GM21717 (cell line): Measurements from ENCODE around the gene CPNE9.

Source experiments
- ATAC-seq: cut with Tn5 transposase; IDR thresholded peaks from one replicate; pipeline ENCODE4 v1.9.1; 2021; ENCODE audit warnings: mild to moderate bottlenecking, moderate library complexity; ENCODE audit not compliant: unreplicated experiment

CPNE9 gene, protein sequence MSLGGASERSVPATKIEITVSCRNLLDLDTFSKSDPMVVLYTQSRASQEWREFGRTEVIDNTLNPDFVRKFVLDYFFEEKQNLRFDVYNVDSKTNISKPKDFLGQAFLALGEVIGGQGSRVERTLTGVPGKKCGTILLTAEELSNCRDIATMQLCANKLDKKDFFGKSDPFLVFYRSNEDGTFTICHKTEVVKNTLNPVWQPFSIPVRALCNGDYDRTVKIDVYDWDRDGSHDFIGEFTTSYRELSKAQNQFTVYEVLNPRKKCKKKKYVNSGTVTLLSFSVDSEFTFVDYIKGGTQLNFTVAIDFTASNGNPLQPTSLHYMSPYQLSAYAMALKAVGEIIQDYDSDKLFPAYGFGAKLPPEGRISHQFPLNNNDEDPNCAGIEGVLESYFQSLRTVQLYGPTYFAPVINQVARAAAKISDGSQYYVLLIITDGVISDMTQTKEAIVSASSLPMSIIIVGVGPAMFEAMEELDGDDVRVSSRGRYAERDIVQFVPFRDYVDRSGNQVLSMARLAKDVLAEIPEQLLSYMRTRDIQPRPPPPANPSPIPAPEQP

DNA sequence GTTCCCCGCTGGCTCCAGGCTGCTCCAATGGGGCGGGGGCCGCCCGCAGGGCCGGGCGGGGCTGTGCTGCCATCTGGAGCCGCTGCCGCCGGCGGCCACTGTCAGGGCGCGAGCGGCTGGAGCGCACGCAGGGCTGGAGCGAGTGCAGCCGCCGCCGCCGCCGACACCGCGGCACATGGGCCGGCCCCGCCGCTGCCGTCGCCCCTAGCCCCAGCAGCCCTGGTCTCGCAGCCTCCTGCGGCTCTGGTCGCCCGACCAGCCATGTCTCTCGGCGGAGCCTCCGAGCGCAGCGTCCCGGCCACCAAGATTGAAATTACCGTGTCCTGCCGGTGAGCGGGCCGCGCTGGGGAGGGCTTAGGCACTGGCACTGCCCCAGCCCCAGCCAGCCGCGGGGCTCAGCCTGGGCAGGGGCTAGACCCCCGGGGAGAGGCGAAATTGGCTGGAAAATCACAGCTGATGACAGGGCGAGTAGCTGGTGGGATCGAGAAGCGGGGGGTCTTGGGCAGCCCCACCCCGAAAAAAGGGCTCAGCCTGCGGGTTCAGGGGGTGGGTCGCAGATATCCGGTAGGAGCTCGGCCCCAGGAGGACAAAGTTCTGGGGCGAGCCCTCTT, at the start of gene CPNE9:
CPNE9 (plus strand) TSS at position 98 of the 611 bp plus-strand sequence; CDS start at position 262, 164 bp downstream.
- ATAC-seq = no peak

DNA sequence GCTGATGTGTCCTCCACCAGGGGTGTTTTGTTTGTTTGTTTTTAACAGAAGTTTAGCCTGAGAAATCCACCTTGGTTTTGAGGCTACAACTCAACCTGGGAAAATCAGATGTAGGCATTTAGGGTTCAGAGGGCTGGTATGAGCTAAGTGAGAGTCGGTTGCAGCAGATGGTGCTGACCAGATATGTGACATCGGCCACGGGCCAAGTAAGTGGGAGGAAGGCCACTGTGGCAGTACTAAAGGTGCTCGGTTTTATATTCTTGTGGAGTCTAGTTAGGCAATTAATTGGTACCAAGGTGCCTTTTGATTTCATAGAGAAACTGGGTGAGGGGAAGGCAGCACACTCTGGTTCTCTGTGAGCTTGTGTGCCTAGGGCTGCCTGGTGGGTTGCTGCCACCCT, 43.8 kb upstream of the CPNE9 start:
- ATAC-seq = no peak

DNA sequence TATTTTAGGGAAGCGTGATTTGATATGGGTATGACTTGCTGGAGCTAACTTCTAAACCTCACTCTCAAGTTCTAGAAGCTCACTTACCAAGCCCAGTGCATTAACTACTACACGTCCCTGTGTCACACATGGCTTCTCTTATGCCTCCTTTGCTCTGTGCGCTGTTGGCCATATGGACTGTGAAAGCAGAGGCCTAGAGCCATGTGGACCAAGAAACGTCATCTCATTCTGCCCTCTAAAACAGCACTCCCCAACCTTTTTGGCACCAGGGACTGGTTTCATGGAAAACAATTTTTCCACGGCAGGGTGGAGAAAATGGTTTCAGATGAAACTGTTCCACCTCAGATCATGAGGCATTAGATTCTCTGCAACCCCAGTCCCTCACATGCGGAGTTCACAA, 42.7 kb upstream of the CPNE9 start:
- no peak for ATAC-seq

DNA sequence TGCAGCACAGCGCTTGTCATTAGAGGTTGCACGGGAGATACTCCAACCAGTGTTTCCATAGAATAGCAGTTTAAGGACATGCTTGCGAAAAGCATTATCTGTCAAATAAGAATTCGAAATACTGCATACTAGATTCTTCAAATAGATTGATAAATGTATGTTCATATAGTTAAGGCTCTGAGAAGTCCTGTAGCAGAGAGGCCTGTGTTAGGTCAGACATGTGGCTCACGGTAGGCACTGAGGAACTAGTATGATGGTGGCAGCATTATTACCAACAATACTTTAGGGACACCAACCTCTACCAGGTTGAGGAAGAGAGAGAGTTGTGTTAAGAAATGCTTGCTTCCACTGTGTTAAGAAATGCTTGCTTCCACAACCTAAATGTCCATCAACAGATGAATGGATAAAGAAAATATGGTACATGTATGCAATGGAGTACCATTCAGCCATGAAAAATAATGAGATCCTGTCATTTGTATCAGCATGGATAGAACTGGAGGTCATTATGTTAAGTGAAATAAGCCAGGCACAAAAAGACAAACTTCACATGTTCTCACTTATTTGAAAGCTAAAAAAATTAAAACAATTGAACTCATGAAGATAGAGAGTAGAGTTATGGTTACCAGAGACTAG, 39.4 kb upstream of the CPNE9 start:
- no peak for ATAC-seq

DNA sequence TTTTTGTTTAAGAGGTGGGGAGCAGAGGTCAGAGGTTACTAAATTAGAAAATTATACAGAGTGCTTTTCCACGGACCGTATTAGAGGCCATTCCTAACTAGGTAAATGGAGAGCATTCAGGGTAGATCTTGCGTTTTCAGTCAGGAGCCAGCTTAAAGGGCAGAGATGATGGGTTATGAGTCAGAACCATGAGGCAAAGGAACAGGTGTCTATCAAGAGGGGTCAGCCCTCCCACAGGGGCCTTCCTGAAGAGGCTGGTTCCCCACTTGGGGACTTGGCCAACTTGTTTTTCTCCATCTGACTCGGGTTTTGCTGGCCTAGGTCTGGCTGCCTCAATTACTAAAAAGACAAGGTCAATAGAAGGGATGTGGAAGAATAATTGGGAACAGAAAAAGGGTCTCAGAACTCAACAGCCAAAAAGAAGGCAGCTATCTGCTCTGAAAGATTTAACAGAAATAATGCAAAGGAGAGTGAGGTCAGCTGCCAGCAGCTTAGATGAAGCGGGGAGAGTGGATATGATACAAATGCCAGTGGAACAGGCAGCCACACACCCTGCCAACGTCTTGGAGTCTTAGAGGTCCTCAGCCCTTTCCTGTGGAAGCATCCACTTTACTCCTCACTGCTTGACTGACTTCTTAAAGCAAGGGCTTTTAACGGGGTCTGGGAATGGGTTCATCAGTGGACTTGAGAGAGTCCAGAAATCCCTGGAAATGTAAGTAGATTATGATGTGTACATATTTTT, 36.8 kb upstream of the CPNE9 start:
- ATAC-seq = no peak

DNA sequence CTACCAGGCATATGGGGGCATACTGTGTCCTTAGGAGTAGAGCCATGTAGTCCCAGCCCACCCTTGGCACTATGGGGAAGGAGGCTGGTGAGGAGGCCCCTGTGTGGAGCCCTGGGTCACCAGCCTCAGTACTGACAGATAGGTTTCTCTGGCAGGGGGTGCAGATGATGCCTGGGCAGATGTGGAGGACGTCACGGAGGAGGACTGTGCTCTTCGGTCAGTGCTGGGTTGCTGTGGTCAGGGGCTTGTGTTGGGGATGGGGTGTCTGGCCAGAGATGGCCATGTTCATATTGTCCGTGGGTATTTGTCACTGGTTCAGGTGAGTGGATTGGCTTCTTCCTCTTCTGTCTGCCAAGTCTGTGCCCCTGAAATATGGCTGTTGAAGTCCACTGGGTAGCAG, 34.4 kb upstream of the CPNE9 start:
- ATAC-seq = no peak

DNA sequence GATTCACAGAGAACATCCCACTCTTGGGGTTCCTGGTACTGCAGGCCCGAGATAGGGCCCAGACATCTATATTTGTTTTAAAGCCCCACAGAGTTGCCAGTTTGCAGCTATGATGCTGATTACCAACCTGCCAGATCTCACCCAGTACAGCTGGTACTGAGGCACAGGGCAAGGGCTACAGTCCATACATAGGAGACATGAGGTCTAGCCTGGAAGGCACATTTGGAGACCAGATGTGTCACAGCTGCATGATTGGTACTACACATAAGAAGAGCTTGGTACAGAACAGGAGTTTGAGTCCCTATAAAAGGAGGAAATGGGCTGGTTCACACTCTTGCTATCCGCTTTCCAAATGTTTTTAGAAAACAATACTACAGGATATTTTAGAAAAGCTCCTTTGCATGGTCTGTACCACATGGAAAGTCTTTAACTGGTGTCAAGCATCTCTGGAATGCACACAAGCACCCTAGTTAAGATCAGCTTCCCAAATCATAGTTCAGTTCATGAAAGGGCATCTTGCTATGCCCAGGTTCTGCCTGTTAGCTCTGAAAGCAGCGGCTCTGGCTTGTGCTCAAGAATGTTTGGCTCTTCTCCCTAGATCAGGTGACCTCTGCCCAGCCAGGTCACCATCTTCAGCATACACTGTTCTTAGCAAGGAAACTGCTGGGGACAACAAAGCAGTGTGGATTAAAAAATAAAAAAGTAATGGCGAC, 33.8 kb upstream of the CPNE9 start:
- no peak for ATAC-seq

DNA sequence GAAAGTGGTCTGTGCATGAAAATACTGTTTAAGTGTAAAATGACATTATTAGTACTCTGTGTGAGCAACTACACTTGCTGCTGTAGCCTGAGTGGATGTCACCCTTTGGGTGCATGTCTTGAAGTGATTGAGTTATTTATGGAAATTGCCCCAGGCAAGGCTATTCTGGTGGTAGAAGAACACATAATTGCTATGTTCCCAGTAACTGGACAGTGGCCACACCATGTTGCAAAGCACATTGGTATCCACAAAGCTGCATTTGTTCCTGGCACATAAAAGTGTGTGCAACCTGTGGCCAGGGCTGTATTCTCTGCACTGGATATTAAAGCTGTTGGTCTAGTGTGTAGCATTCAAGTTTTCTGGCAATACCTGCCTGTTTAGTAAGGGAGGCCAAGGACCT, 30.6 kb upstream of the CPNE9 start:
- no peak for ATAC-seq

DNA sequence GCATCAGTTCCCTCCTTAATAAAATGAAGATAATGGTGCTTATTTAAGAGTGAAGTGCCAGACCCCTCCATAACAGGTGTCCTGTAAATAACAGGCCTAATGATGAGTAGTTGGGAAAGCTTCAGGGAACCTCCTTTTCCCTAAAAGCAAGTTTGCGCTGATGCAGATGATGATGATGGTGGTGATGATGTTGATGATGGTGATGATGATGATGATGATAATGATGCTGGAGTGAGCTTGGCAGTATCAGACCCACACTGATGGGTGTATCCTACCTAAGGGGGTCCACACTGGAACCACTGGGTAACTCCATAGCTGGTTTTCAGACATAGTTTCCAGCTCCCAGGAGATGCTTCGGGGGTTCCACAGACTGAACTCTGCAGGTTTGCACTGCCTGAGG, 29.9 kb upstream of the CPNE9 start:
- no peak for ATAC-seq

DNA sequence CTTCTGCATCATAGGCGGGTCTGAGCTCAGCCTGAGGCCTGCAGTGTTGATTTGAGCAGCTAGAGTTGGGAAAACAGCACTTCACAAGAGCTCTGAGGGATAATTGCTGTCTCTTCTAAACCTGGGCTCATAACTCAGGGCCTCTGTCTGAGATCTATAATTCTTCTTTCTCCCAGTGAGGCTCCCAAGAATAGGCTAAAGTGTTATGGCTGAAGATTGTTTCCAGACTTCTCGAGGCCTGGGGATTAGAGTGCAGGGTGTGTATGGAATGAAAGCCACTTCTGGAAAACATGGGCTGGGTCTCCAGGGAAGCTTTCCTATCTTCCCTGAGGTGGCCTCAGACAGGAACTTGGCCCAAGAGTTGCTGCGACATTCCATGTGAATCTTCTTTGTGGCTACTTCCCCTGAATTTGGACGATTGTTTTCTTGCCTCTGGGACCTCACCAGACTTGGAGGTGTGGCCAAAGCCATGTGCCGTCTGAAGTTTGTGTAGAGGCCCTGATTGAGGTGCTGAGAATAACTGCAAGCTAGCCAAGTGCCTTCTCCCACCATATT, 27.8 kb upstream of the CPNE9 start:
- ATAC-seq = no peak

DNA sequence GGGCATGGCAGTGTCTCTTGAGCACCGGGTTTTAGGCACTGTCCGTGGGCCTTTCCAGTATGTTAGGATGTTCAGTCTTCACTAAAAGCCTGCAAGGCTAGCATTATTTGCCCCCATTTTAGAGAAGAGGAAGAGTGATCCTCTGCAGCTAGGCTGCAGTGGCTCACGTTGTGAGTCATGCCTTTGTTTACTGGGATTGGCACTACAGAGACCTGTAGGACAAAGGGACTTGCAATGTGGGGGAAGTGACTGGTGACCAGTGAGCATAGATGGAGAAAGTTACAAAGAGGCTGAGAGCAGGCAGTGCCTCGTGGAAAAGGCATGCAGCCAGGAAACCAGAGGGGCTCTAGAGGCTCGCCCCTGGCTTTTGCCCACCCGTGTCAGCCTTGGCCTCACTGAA, 26.8 kb upstream of the CPNE9 start:
- no peak for ATAC-seq

DNA sequence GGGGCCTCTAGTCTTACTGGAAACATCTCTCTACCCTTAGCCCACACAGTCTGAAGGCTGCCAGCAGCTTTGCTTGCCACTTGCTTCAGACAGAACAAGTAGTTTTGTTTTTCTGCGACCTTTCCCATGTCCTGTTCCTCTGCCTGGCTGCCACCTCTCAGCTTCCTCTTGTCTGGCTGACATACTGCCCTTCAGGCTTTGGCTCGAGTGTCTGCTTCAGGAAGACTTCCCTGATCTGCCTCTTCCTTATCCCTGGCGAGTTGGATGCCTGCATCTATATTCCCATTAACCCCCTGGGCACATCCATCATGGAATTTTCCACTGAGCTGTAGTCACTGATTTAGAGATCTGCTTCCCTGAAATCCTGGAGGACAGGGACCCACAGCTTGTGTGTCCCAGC, 25.1 kb upstream of the CPNE9 start:
- no peak for ATAC-seq

DNA sequence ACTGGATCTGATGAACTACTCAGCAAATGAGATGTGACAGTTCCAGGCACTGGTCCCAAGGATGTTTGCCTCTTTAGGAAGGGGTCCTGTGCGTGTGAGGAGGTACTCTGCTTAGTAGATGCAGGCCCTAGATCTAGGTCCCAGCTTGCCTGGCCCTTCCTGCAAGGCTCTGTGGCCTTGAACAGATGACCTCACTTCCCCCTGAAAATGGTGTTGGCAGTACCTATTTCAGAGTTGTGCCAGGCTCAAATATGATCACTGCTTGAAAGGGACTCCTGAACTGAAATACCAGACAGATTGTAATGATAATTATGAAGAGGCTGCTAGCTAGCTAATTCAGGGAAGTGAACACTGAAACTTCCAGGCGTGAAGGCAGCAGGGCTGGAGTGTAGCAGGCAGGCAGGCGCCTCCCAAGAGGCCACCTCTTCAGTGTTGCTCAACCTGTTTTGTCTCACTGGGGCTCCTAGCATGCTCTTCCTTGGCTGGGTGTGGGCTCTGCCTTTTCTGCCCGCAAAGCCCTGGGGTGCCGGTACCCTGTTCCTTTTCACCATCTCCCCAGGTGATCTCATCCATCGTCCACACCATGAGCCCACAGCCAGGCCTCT, 24.1 kb upstream of the CPNE9 start:
- ATAC-seq = no peak

DNA sequence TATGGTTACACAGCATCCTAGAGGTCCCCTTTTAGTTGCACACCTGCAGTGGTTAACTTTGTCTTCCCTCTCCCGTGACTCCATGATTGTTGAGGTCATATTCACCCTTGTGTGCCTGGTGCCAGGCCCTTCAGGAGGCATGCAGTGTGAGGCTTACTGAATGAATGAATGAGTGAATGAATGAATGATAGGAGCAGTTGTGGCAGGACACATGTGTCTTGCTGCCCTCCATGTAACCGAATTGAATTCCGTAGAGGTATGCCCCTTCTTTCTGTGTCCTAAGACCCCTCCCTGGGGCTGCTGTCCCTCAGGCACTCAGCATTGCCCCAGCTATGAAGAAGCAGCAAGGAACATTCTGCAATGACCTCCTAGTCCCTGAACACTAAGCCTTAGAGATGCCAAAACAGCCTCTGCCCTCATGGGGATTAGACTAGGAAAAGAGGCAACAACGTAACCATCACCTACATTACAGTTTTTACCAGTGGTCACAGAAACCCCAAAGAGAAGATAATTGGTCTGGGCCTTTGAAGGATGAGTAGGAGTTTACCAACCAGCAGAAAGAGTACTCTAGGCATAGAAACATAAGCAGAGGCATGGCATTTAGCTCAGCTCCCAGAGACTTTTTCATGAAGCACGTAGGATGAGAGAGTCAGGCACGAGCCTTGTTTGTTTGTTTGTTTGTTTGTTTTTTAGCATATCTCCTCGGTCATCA, 22.5 kb upstream of the CPNE9 start:
- no peak for ATAC-seq

DNA sequence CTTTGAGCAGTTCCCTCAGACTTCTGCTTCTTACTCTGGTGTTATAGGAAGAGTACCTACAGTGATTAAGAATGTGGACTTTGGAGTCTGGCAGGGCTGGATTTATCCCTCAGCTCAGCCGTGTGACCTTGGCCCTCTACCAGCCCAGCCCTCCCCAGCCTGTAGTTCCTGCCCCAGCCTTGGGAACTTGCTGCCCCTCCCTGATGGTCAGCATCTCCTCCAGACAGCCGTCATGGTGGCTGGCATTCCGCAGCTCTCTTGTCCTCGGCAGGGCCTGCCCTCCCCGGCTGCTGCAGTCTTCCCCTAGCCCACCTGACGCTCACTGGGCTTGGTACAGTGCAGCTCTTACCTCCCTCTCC, 21.9 kb upstream of the CPNE9 start:
- no peak for ATAC-seq

DNA sequence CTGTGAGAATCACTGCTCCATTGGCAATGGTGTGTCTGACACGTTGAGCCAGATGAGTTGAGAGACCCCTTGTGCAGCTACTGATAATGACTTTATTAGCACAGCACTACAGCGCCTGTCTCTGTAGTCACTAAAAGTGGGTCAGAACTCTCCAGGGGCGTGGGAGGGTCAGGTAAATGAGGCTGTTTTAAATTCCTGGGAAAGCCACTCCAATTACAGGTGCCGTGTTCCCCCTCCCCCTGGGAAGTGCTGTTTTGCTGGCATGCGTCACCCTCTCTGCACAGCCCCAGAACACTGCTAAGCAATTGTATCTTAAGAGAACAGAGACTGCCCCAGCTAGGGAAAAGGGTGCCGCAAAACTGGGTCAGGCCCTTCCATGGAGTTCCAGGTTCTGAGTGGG, 21.5 kb upstream of the CPNE9 start:
- ATAC-seq = no peak

DNA sequence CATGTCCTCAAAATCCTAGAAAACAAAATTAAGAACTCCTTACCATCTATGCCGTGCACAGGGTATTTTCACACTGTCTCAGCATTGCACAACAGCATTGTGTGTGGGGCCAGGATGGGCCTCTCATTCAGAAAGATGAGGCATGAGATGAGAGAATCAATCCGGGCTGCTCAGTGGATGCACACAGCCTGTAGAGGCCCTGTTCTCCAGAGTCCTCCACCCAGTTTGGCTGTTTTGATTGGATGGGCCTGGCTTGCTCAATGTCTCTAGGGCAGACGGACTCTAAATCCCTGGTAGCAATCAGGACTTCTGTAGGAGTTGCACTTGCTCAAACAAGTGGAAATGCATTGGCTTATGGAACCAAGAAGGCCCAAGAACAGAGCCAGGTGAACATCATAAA, 20.2 kb upstream of the CPNE9 start:
- ATAC-seq = no peak

DNA sequence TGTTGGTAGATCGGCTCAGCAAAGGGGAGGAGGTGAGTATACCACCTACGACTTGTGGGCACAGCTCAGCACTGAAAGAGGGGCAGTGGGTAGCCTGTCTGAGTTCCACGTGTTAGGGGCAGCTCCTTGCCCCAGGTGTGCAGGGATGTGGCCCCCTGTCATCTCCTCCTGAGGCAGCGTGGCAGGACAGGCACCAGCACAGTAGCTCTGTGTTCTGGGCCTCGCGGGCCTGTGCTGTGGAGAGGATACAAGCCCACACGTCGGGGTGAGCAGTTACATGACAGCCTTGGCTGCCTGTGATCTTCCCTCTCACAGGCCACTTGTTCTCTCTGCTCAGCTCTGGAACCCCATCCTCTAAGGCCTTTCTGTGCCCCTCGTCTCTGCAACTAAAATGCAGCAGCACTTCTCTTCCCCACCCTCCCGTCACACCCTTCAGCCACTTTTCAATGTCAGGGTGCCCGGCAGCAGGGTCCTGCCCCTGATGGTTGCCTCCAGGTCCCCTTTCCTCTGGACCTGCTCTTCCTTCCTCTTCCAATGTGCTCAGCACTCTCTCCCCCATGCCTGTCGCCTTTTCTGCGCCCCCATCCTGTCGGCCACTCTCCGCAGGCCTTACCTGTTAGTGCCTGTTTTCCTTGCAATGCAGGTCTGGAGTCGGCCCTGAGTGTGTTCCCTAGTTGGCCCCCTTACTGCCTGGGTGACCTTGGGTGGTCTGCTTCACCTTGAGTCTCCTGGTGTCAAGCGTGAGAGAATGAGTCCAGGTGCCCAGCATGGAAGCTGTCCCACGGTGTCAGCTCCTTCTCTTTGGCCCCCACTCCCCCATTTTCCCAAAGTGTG, 18.2 kb upstream of the CPNE9 start:
- ATAC-seq = no peak
